ENCODE data around the gene PDE8A. TPM values are rescaled to one million over a fixed set of nuclear protein-coding genes. Genes with fewer than 3 reads are reported as not detected.
"Not testable (repeated sequence)": the region's sequence is repeated elsewhere in the genome, so short reads cannot be mapped to it uniquely, and the experiment has no call there.

PDE8A gene
- total RNA-seq, 1 experiment from 2014 or later: 65.9 TPM

DNA sequence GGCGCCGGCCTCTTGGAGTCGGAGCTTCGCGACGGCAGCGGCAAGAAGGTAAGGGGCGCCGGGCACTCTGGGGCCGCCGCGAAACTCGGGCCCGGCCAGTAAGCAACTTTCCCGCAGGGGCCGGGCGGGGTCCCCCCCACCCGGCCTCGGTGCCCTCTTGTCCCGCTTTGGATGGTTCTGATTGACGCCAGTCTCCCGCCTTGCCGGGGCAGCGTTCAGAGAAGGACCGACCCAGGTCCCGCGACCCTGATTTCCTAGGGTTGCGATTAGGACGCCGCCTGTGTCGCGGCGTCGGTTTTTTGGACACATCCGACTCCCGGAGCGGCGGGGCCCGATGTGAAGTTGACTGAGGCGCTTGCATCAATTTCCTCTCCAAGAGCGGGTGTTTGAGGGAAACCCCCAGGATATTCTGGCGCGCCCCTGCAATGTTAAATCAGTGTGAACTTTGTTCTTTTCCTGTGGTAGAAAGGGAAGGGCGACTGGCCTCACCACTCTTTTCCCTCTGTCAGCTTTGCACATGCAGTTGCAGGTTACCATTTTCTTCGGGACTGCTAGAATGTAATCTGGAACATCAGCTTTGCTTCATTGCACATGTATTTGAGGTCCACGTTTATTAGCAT lies 755 bp downstream of the PDE8A start:
- CTCF ChIA-PET: interaction anchor here (1.7 kb wide), 1 partner anchor 12 kb away, joined by 5 read pairs; no protein-coding TSS in a partner anchor
- H3K4me1 Mint-ChIP-seq (ENCODE audit: low read depth, unreplicated experiment): peaks cover 28% of the 10 kb centered on the region
- no TSS peak for BruUV-seq (replicated peaks)
- no peaks in the 10 kb centered on the region for H3K9me3 Mint-ChIP-seq (ENCODE audit: low read depth, unreplicated experiment)
- H3K27me3 Mint-ChIP-seq (ENCODE audit: unreplicated experiment): no peaks in the 10 kb centered on the region
- intact Hi-C loops (cut with micrococcal nuclease; ENCODE audit: unreplicated experiment): no loop called here
- TF ChIP-seq, protein P1, sequence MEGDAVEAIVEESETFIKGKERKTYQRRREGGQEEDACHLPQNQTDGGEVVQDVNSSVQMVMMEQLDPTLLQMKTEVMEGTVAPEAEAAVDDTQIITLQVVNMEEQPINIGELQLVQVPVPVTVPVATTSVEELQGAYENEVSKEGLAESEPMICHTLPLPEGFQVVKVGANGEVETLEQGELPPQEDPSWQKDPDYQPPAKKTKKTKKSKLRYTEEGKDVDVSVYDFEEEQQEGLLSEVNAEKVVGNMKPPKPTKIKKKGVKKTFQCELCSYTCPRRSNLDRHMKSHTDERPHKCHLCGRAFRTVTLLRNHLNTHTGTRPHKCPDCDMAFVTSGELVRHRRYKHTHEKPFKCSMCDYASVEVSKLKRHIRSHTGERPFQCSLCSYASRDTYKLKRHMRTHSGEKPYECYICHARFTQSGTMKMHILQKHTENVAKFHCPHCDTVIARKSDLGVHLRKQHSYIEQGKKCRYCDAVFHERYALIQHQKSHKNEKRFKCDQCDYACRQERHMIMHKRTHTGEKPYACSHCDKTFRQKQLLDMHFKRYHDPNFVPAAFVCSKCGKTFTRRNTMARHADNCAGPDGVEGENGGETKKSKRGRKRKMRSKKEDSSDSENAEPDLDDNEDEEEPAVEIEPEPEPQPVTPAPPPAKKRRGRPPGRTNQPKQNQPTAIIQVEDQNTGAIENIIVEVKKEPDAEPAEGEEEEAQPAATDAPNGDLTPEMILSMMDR (IDR thresholded peaks at IDR 0.05; ENCODE audit: unreplicated experiment): no peak
- peaks cover 44% of the 10 kb centered on the region for H3K36me3 Mint-ChIP-seq (ENCODE audit: insufficient read depth, unreplicated experiment)
- peak; percentile 42 for DNase-seq
- H3K4me3 Mint-ChIP-seq (ENCODE audit: low read depth, unreplicated experiment): peak overlapping the region; percentile 97
- peak overlapping the region; percentile 84 for H3K27ac Mint-ChIP-seq (ENCODE audit: unreplicated experiment)

DNA sequence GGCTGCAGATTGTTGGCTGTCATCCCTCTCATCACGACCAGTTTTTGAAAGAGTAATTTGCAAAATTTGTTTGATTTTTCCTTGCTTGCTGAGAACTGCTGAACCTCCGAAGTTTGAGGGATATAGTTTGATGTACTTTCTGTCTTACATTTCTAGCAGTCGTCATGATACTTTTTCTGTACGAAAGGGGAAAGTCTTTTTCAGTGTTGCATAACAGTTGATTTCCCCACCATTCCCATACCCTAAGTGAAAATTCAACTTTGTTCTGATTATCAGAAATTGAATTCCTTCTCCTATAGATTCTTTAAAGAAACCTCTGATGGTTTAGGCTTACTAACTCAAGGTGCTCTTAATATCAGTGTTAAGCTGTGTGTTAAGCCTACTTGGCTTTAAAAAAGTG lies 1.6 kb downstream of the PDE8A start:
- Mint-ChIP-seq H3K36me3 (ENCODE audit: insufficient read depth, unreplicated experiment) (peaks cover 44% of the 10 kb centered on the region), H3K9me3 (ENCODE audit: low read depth, unreplicated experiment) (no peaks in the 10 kb centered on the region), H3K4me1 (ENCODE audit: low read depth, unreplicated experiment) (peaks cover 29% of the 10 kb centered on the region), H3K4me3 (ENCODE audit: low read depth, unreplicated experiment) (peak overlapping the region; percentile 97), H3K27ac (ENCODE audit: unreplicated experiment) (peak overlapping the region; percentile 84), H3K27me3 (ENCODE audit: unreplicated experiment) (no peaks in the 10 kb centered on the region)
- no peak for DNase-seq
- CTCF ChIA-PET: interaction anchor here (0.8 to 1.7 kb wide), 2 partner anchors 11 to 47 kb away, joined by 3 to 5 read pairs; no protein-coding TSS in a partner anchor
- BruUV-seq (replicated peaks): TSS peak; percentile 32
- intact Hi-C loops (cut with micrococcal nuclease; ENCODE audit: unreplicated experiment): no loop called here
- TF ChIP-seq, protein P1 (IDR thresholded peaks at IDR 0.05; ENCODE audit: unreplicated experiment): no peak

DNA sequence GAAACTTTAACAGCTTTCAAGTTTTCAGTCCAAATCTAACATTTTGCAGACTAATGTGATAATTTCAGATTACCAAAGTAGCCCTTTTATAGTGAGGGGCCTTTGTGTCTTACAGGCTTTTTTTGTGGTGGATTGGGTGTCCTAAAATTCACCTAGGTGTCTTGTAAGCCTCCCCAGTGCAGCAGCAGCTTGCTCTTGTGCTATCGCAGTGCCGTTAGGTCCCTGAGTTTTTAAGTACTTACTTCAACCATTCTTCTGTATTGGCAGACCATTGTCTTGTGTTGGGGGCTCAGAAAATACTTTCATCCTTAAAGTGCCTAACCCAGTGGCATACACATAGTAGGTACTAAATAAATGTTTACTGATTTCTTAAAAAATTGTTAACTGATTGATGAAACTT lies 2.1 kb downstream of the PDE8A start:
- intact Hi-C loops (cut with micrococcal nuclease; ENCODE audit: unreplicated experiment): loop anchor here (1.0 kb wide), 1 partner anchor 61 kb away; no protein-coding TSS in a partner anchor
- TF ChIP-seq, protein P1 (IDR thresholded peaks at IDR 0.05; ENCODE audit: unreplicated experiment): no peak
- Mint-ChIP-seq H3K36me3 (ENCODE audit: insufficient read depth, unreplicated experiment) (peaks cover 44% of the 10 kb centered on the region), H3K27me3 (ENCODE audit: unreplicated experiment) (no peaks in the 10 kb centered on the region), H3K4me1 (ENCODE audit: low read depth, unreplicated experiment) (peaks cover 33% of the 10 kb centered on the region), H3K9me3 (ENCODE audit: low read depth, unreplicated experiment) (no peaks in the 10 kb centered on the region), H3K4me3 (ENCODE audit: low read depth, unreplicated experiment) (peak overlapping the region; percentile 97), H3K27ac (ENCODE audit: unreplicated experiment) (peak overlapping the region; percentile 84)
- DNase-seq: no peak
- no TSS peak for BruUV-seq (replicated peaks)
- CTCF ChIA-PET: interaction anchor here (0.8 to 1.7 kb wide), 2 partner anchors 10 to 46 kb away, joined by 3 to 5 read pairs; no protein-coding TSS in a partner anchor

DNA sequence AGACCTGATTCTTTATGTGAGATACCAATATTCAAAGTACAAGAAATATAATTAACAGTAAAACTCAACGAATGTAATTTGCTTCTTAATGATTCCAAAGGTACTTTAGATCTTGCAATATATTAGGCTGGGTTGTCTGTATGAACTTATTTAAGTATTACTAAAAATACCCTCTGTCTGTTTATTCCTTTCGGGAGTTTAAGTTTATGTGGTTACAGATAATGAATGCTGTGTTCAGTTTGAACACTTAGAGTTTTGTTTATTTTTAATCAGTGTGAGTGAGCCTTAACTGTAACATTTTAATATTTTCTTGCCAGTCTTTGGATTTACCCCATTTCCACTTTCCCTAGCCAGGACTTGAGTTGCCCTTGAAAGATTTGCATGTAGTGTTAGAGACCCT lies 3.5 kb downstream of the PDE8A start:
- TF ChIP-seq, protein P1 (IDR thresholded peaks at IDR 0.05; ENCODE audit: unreplicated experiment): no peak
- DNase-seq: no peak
- Mint-ChIP-seq H3K9me3 (ENCODE audit: low read depth, unreplicated experiment) (no peaks in the 10 kb centered on the region), H3K27ac (ENCODE audit: unreplicated experiment) (no peak overlapping the region), H3K36me3 (ENCODE audit: insufficient read depth, unreplicated experiment) (peaks cover 37% of the 10 kb centered on the region), H3K4me3 (ENCODE audit: low read depth, unreplicated experiment) (no peak overlapping the region), H3K27me3 (ENCODE audit: unreplicated experiment) (no peaks in the 10 kb centered on the region), H3K4me1 (ENCODE audit: low read depth, unreplicated experiment) (peaks cover 32% of the 10 kb centered on the region)
- CTCF ChIA-PET: no interaction called here
- intact Hi-C loops (cut with micrococcal nuclease; ENCODE audit: unreplicated experiment): no loop called here
- no TSS peak for BruUV-seq (replicated peaks)

DNA sequence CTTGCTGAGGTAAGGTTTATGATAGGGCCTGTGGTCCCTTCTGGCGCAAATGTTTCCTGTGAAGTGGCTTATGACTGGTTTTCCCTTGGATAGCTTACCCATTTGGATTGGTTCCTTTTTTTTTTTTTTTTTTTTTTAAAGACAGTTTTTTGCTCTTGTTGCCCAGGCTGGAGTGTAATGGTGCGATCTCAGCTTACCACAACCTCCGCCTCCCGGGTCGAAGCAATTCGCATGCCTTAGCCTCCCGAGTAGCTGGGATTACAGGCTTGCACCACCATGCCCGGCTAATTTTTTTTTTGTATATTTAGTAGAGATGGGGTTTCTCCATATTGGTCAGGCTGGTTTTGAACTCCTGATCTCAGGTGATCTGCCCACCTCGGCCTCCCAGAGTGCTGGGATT lies 5.7 kb downstream of the PDE8A start:
- H3K4me1 Mint-ChIP-seq (ENCODE audit: low read depth, unreplicated experiment): peaks cover 53% of the 10 kb centered on the region
- intact Hi-C loops (cut with micrococcal nuclease; ENCODE audit: unreplicated experiment); H3K9me3 Mint-ChIP-seq (ENCODE audit: low read depth, unreplicated experiment); DNase-seq; H3K27me3 Mint-ChIP-seq (ENCODE audit: unreplicated experiment); H3K4me3 Mint-ChIP-seq (ENCODE audit: low read depth, unreplicated experiment); H3K27ac Mint-ChIP-seq (ENCODE audit: unreplicated experiment); BruUV-seq (replicated peaks): not testable (repeated sequence)
- CTCF ChIA-PET: interaction anchor here (0.6 kb wide), 1 partner anchor 11 kb away, joined by 3 read pairs; no protein-coding TSS in a partner anchor
- H3K36me3 Mint-ChIP-seq (ENCODE audit: insufficient read depth, unreplicated experiment): peaks cover 18% of the 10 kb centered on the region

Data from Calu3 (cell line).